Mucosa of descending colon (tissue), 3 donors: Measurements from ENCODE around the gene PIK3R5. TPM values are rescaled to one million over a fixed set of nuclear protein-coding genes. Genes with fewer than 3 reads are reported as not detected.
A peak's percentile ranks its signal among the peaks of the same experiment; 100 is the strongest.

ENCODE experiments used
- ATAC-seq: fragments of 200-7000 bp; cut with Tn5 transposase; one replicate; pipeline ENCODE4 v1.9.1; 2020; ENCODE audit warnings: mild to moderate bottlenecking, moderate library complexity
- DNase-seq, 3 donors: peaks; one replicate each; pipeline ENCODE4 v3.0.0-alpha.2; 2020
- H3K36me3 ChIP-seq: fragments of 200-600 bp; one replicate; pipeline ENCODE4 v1.8.0; 2021; ENCODE audit warnings: low read depth, mild to moderate bottlenecking
- H3K4me1 ChIP-seq: fragments of 200-600 bp; one replicate; pipeline ENCODE4 v1.8.0; 2021; ENCODE audit warnings: low read depth, mild to moderate bottlenecking
- H3K4me3 ChIP-seq: fragments of 200-600 bp; one replicate; pipeline ENCODE4 v1.8.0; 2021; ENCODE audit warnings: mild to moderate bottlenecking
- H3K9me3 ChIP-seq: fragments of 200-600 bp; one replicate; pipeline ENCODE4 v1.8.0; 2021; ENCODE audit warnings: mild to moderate bottlenecking
- intact Hi-C, 2 donors: fragments of 100-400 bp; cut with DNase I in 1 of 2; cut with micrococcal nuclease in 1 of 2; formaldehyde crosslinking; loops; one replicate each; pipeline versions ENCODE4 v1.11.0 to v1.11.1; 2022; cut with DNase I, micrococcal nuclease
- total RNA-seq, 3 donors: library from RNA; stranded (reverse); fragmentation: NEBNext Ultra II Directional in 2 of 3; extraction: Animal tissue kit (Norgen Biotek cat#: 25700) in 2 of 3; gene quantifications; one replicate each; pipeline versions ENCODE4 v1.2.1 to v1.2.4, GENCODE V29; 2021 to 2023
- TF ChIP-seq, protein P1 (sequence below): fragments of 200-600 bp; IDR thresholded peaks from one replicate; pipeline ENCODE4 v1.8.0; 2022; ENCODE audit warnings: antibody characterized with exemption, mild to moderate bottlenecking
- donor health status: DM: no; HTN: no; CAD: no; lungs with moderate emphysema.
- donor health status: DM: no; HTN: no; CAD: no.
- donor health status: DM: no; HTN: yes; CAD: no.

Gene PIK3R5
- total RNA-seq, 3 donors from 2014 or later: 2.7 to 10.4 (median 6.8) TPM

DNA sequence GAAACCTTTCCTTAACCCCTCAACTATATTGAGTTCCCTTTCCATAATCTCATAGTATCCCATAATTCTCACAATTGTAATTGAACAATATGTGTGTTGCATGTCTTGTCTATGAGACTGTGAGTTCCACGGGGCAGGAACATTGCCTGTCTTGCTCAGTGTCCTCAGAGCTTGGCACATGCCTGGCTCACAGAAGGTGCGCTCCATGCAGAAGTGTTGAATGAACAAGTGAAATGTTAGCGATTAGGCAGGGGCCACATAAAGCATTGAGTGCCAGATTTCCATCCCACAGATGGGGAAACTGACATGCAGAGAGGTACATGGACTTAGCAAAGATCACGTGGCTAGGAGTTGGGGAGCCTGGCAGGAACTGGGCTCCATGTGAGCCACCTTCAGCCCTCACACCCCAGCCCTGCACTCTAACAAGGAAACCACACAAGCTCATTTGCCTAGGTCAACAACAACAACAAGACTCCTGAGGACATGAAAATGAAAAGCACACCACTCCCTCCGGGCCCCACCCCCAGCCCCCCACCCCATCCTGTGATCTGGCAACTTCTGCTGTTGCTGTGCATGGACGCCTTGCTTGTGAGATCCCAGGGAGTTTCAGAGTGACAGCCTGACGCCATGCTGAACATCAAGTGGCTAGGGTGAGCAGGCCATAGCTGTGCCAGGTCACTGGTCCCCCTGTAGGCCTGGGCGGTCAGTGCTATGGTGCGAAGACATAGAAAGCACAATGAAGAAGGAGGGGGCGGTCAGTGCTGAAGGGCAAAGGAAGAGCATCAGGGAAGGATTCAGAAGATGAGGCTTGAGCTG is 5.0 kb downstream of the PIK3R5 start:
- Histone ChIP-seq H3K9me3 (no peaks in the 10 kb centered on the region), H3K4me1 (peaks cover 2% of the 10 kb centered on the region), H3K4me3 (no peak overlapping the region), H3K36me3 (no peaks in the 10 kb centered on the region)
- TF ChIP-seq, protein P1, sequence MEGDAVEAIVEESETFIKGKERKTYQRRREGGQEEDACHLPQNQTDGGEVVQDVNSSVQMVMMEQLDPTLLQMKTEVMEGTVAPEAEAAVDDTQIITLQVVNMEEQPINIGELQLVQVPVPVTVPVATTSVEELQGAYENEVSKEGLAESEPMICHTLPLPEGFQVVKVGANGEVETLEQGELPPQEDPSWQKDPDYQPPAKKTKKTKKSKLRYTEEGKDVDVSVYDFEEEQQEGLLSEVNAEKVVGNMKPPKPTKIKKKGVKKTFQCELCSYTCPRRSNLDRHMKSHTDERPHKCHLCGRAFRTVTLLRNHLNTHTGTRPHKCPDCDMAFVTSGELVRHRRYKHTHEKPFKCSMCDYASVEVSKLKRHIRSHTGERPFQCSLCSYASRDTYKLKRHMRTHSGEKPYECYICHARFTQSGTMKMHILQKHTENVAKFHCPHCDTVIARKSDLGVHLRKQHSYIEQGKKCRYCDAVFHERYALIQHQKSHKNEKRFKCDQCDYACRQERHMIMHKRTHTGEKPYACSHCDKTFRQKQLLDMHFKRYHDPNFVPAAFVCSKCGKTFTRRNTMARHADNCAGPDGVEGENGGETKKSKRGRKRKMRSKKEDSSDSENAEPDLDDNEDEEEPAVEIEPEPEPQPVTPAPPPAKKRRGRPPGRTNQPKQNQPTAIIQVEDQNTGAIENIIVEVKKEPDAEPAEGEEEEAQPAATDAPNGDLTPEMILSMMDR: no peak
- intact Hi-C loops: no loop called here
- ATAC-seq (peak; percentile 7), DNase-seq (no peak)

DNA sequence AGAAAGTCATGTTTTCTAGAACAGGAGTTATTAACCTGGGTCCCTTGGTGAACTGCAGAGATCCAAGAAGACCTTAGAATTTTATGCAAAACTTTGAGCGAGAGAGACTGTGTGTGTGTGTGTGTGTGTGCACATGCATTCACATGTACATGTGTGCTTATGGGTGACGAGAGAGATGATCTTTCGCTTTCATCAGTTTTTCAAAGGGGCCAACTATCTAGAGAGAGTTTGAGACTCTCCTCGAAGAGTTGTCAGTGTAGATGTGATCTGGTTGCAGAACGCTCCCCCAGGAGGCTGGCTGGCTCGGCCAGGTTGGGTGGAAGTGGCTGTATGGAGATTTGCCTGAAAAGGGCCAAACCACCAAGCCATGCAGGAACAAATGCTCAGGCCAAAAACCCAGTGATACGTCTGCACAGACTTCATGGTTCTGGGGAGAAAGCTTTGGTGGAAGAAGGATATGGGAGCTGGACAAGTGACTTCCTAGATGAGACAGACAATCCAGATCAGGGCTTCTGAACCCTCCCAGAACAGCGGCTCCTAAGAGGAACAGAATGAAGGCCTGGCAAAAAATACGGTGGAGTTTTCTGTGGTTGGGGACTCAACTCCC is 6.1 kb downstream of the PIK3R5 start:
- DNase-seq (no peak), ATAC-seq (no peak)
- intact Hi-C loops: no loop called here
- TF ChIP-seq, protein P1: no peak
- H3K4me1 ChIP-seq: no peaks in the 10 kb centered on the region
- H3K36me3 ChIP-seq: no peaks in the 10 kb centered on the region
- H3K4me3 ChIP-seq: no peak overlapping the region
- H3K9me3 ChIP-seq: no peaks in the 10 kb centered on the region

DNA sequence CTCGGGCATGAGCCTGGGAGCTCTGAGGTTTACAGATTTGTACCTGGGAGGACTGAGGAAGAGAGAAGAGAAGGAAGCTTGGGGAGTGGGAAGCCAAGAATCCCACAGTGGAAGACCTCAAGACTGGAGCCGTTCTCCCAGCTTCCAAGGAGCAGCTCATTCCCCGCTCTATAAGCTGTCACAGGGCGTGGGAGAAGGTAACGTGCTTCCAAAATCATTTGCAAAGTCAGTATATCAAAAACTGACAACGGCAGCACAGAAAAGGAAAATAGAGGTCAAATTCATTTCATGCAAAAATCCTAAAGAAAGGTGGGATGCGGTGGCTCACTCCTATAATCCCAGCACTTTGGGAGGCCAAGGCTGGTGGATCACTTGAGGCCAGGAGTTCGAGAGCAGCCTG is 7.8 kb downstream of the PIK3R5 start:
- TF ChIP-seq, protein P1: no peak

DNA sequence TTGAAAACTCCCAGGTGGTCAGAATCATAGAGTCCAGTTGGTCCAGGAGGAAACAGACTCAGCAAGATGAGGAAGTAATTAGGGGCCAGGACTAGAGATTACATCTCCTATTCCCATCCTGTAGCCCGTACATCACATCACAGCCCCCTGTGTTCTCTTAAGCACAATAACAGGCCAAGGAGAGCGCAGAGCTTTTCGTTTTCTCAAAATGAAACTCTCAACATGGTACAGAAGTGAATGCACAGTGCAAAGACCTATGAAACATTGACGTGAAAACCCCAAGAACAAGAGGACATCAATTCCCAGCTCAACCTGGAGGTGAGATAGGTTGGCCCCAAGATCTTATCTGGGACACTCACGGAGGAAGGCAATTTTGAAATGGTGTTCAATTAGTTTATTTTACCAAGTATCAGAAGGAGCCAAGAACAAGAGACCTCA is 9.0 kb downstream of the PIK3R5 start:
- no peaks in the 10 kb centered on the region for H3K9me3 ChIP-seq
- no peaks in the 10 kb centered on the region for H3K4me1 ChIP-seq
- TF ChIP-seq, protein P1: no peak

More for the DNA sequence above, 7.8 kb downstream of the PIK3R5 start:
- H3K4me1 ChIP-seq: no peaks in the 10 kb centered on the region
- H3K36me3 ChIP-seq: no peaks in the 10 kb centered on the region
- intact Hi-C loops: no loop called here
- H3K4me3 ChIP-seq: no peak overlapping the region
- ATAC-seq: no peak
- DNase-seq: no peak
- no peaks in the 10 kb centered on the region for H3K9me3 ChIP-seq

DNA sequence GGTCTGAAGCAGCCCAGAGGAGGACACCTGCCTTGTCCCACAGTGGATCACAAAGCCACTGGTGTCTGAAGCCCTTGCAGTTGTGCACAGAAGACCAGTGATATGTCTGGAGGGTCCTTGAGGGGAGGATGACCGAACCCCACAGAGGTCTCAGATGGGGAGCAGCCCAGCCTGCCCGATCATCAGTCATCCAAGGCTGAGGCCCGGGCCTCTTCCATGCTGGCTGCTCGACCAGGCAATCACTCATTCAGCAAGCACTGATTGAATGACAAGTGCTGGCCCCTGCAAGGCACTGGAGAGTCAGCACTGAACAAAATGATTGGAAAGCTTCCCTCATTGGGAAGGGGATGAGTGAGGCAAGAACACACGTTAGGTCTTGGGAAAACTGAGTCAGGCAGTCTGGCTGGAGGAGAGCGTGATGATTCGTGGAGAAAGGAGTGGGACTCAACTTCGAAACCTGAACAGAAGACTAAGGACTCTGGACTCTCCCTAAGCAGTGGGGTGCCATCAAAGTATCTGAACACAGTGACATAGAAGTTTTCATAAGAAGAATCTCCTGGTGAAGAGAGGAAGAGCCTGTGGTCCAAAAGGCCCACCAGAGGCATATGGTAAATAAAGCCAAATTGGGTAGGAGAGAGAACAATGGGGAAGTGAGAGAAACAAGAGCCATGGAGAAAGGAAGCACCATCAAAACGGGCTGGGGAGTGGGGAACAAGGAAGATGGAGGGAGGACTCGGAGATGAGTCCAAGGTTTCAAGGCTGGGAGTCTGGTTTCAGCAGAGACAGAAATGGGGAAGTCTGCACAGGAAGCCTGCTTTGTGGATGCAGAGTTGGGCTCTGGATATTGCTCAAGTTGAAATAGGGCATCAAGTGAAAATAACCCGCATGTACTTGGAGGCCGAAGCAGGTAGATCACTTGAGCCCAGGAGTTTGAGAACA is 10.2 kb downstream of the PIK3R5 start:
- intact Hi-C loops: no loop called here
- no peaks in the 10 kb centered on the region for H3K9me3 ChIP-seq
- no peak overlapping the region for H3K4me3 ChIP-seq
- no peak for DNase-seq
- ATAC-seq: no peak
- TF ChIP-seq, protein P1: no peak
- H3K36me3 ChIP-seq: no peaks in the 10 kb centered on the region
- H3K4me1 ChIP-seq: no peaks in the 10 kb centered on the region

More for the DNA sequence above, 9.0 kb downstream of the PIK3R5 start:
- no peak for ATAC-seq
- Histone ChIP-seq H3K4me3 (no peak overlapping the region), H3K36me3 (no peaks in the 10 kb centered on the region)
- DNase-seq: no peak
- intact Hi-C loops: no loop called here
